ENCODE measurements around the gene MGST3. TPM values are rescaled to one million over a fixed set of nuclear protein-coding genes. Genes with fewer than 3 reads are reported as not detected.

The MGST3 gene
- total RNA-seq, 2 donors from 2014 or later: 160 to 252 TPM

- ATAC-seq (ENCODE audit: insufficient number of reproducible peaks, low FRiP score, low read depth): no peak
- Histone ChIP-seq H3K4me3 (no peak overlapping the region), H3K4me1 (ENCODE audit: control insufficient read depth in 1 of 2, low read depth in 2 of 2) (no peaks in the 10 kb centered on the region), H3K9me3 (no peaks in the 10 kb centered on the region), H3K27ac (no peak overlapping the region), H3K36me3 (peaks cover 27% of the 10 kb centered on the region), H3K27me3 (replicated peaks; ENCODE audit: insufficient read depth) (no peaks in the 10 kb centered on the region)
- TF ChIP-seq CTCF (IDR thresholded peaks at IDR 0.05): no peak
- no peak for DNase-seq (ENCODE audit: low spot score)
Measured at GRCh38 chr1:165659581-165659895, 28.5 kb downstream of the MGST3 start.

GRCh38 chr1:165661703-165662102, 30.7 kb downstream of the MGST3 start:
- no peak for TF ChIP-seq CTCF (IDR thresholded peaks at IDR 0.05)
- no peak for ATAC-seq (ENCODE audit: insufficient number of reproducible peaks, low FRiP score, low read depth)
- Histone ChIP-seq H3K4me1 (ENCODE audit: control insufficient read depth in 1 of 2, low read depth in 2 of 2) (peaks cover 0 to 5% of the 10 kb centered on the region in 2 donors), H3K27ac (no peak overlapping the region), H3K36me3 (peaks cover 18% of the 10 kb centered on the region), H3K9me3 (no peaks in the 10 kb centered on the region), H3K27me3 (replicated peaks; ENCODE audit: insufficient read depth) (no peaks in the 10 kb centered on the region), H3K4me3 (no peak overlapping the region)
- DNase-seq (ENCODE audit: low spot score): no peak

GRCh38 chr1:165662186-165662585, 31.2 kb downstream of the MGST3 start:
- H3K27ac ChIP-seq: no peak overlapping the region
- no peaks in the 10 kb centered on the region for H3K27me3 ChIP-seq (replicated peaks; ENCODE audit: insufficient read depth)
- no peaks in the 10 kb centered on the region for H3K9me3 ChIP-seq
- no peak overlapping the region for H3K4me3 ChIP-seq
- H3K36me3 ChIP-seq: peaks cover 18% of the 10 kb centered on the region
- no peak for ATAC-seq (ENCODE audit: insufficient number of reproducible peaks, low FRiP score, low read depth)
- no peak for DNase-seq (ENCODE audit: low spot score)
- peaks cover 0 to 5% of the 10 kb centered on the region in 2 donors for H3K4me1 ChIP-seq (ENCODE audit: control insufficient read depth in 1 of 2, low read depth in 2 of 2)
- TF ChIP-seq CTCF (IDR thresholded peaks at IDR 0.05): no peak

GRCh38 chr1:165666152-165666825, 35.3 kb downstream of the MGST3 start:
- H3K27me3 ChIP-seq (replicated peaks; ENCODE audit: insufficient read depth): no peaks in the 10 kb centered on the region
- ATAC-seq (ENCODE audit: insufficient number of reproducible peaks, low FRiP score, low read depth) (no peak), DNase-seq (ENCODE audit: low spot score) (no peak)
- no peak for TF ChIP-seq CTCF (IDR thresholded peaks at IDR 0.05)
- peaks cover 0 to 5% of the 10 kb centered on the region in 2 donors for H3K4me1 ChIP-seq (ENCODE audit: control insufficient read depth in 1 of 2, low read depth in 2 of 2)
- H3K9me3 ChIP-seq: no peaks in the 10 kb centered on the region
- H3K4me3 ChIP-seq: no peak overlapping the region
- H3K27ac ChIP-seq: no peak overlapping the region
- peaks cover 26% of the 10 kb centered on the region for H3K36me3 ChIP-seq

GRCh38 chr1:165668184-165668583, 37.1 kb downstream of the MGST3 start:
- DNase-seq (ENCODE audit: low spot score) (no peak), ATAC-seq (ENCODE audit: insufficient number of reproducible peaks, low FRiP score, low read depth) (no peak)
- H3K27ac ChIP-seq: no peak overlapping the region
- H3K4me1 ChIP-seq (ENCODE audit: control insufficient read depth in 1 of 2, low read depth in 2 of 2): peaks cover 0 to 5% of the 10 kb centered on the region in 2 donors
- H3K36me3 ChIP-seq: peaks cover 28% of the 10 kb centered on the region
- TF ChIP-seq CTCF (IDR thresholded peaks at IDR 0.05): no peak
- H3K4me3 ChIP-seq: no peak overlapping the region
- H3K27me3 ChIP-seq (replicated peaks; ENCODE audit: insufficient read depth): no peaks in the 10 kb centered on the region
- H3K9me3 ChIP-seq: no peaks in the 10 kb centered on the region
